Endothelial cell of umbilical vein (primary cell): Measurements from ENCODE around the gene RAC3. TPM values are rescaled to one million over a fixed set of nuclear protein-coding genes. Genes with fewer than 3 reads are reported as not detected.

Experiments
- BruUV-seq: library from RNA; stranded (reverse); fragments of 400-500 nt; replicated peaks from 2 replicates; lab custom pipeline; 2021; lab: Mats Ljungman, UMichigan
- CTCF ChIA-PET: fragments of 300-600, 350-600 bp; sonication (Branson Sonifier 250); formaldehyde crosslinking; loops from one replicate; lab custom pipeline; 2021; ENCODE audit warnings: antibody characterized with exemption, inconsistent platforms; lab: Charles Lee
- POLR2A ChIA-PET: fragments of 300-600, 350-600 bp; sonication (Branson Sonifier 250); formaldehyde crosslinking; loops from one replicate; lab custom pipeline; 2021; ENCODE audit warnings: antibody characterized with exemption, inconsistent platforms; lab: Charles Lee
- DNase-seq: peaks from one replicate; pipeline ENCODE4 v3.0.0-alpha.2; 2011; ENCODE audit warnings: low read depth, low spot score
- FAIRE-seq: peaks from 2 replicates; lab custom pipeline; 2011; peaks lifted over from hg19 to GRCh38; lab: Jason Lieb, UNC
- H2AFZ ChIP-seq: 2 replicates; pipeline ENCODE4 v1.6.0; 2012; ENCODE audit warnings: low read depth, low read length, control low read depth, inconsistent platforms
- H3K27ac ChIP-seq: 2 replicates; pipeline ENCODE4 v1.5.1; 2011; ENCODE audit warnings: low read depth, mild to moderate bottlenecking, control low read depth, low read length, moderate library complexity; ENCODE audit not compliant: insufficient read depth
- H3K27me3 ChIP-seq, 2 experiments: 2 replicates each; pipeline versions ENCODE4 v1.6.0 to v1.6.1; 2011; ENCODE audit warnings: low read length in 2 of 2, mixed read lengths in 1 of 2; ENCODE audit not compliant: control insufficient read depth in 2 of 2, insufficient read depth in 2 of 2
- H3K36me3 ChIP-seq, 2 experiments: 2 replicates in 1 of 2; 3 replicates in 1 of 2; pipeline ENCODE4 v1.5.1; 2011; ENCODE audit warnings: low read length in 2 of 2, mild to moderate bottlenecking in 1 of 2, moderate library complexity in 1 of 2; ENCODE audit not compliant: control insufficient read depth in 2 of 2, insufficient read depth in 2 of 2; ENCODE audit errors: extremely low read depth in 1 of 2
- H3K4me1 ChIP-seq: 3 replicates; pipeline ENCODE4 v1.5.1; 2011; ENCODE audit warnings: mild to moderate bottlenecking, low read length; ENCODE audit not compliant: control insufficient read depth, insufficient read depth; ENCODE audit errors: extremely low read depth
- H3K4me2 ChIP-seq: 2 replicates; pipeline ENCODE4 v1.6.1; 2011; ENCODE audit warnings: low read length, control low read depth, mixed read lengths; ENCODE audit not compliant: insufficient read depth
- H3K4me3 ChIP-seq, 3 experiments: fragments of 200-600 bp in 1 of 3; sonication (generic), shearing (Covaris generic) in 1 of 3; replicated peaks in 1 of 3; 2 replicates each; pipeline ENCODE4 v1.5.1; 2011 to 2016; ENCODE audit warnings: control low read depth in 3 of 3, low read length in 3 of 3, mild to moderate bottlenecking in 2 of 3, inconsistent platforms in 1 of 3, low read depth in 1 of 3, moderate library complexity in 1 of 3; ENCODE audit not compliant: insufficient read depth in 1 of 3
- H3K79me2 ChIP-seq: 2 replicates; pipeline ENCODE4 v1.6.0; 2012; ENCODE audit warnings: low read length, inconsistent platforms; ENCODE audit not compliant: control insufficient read depth, insufficient read depth
- H3K9ac ChIP-seq: replicated peaks from 2 replicates; pipeline ENCODE3; 2011; ENCODE audit warnings: low read length, control low read depth; ENCODE audit not compliant: insufficient read depth; ENCODE audit errors: extremely low read depth
- H3K9me1 ChIP-seq: replicated peaks from 3 replicates; pipeline ENCODE4 v1.6.0; 2011; ENCODE audit warnings: mild to moderate bottlenecking, low read length; ENCODE audit not compliant: control insufficient read depth, insufficient read depth; ENCODE audit errors: extremely low read depth
- H3K9me3 ChIP-seq: replicated peaks from 2 replicates; pipeline ENCODE4 v1.5.1; 2012; ENCODE audit warnings: low read length, inconsistent platforms; ENCODE audit not compliant: control insufficient read depth, insufficient read depth
- H4K20me1 ChIP-seq: replicated peaks from 2 replicates; pipeline ENCODE3; 2011; ENCODE audit warnings: mild to moderate bottlenecking, low read length; ENCODE audit not compliant: control insufficient read depth, insufficient read depth; ENCODE audit errors: extremely low read depth
- EZH2 ChIP-seq: IDR thresholded peaks from 2 replicates; pipeline ENCODE4 v1.6.1; 2012; ENCODE audit warnings: borderline replicate concordance, low read depth, mild to moderate bottlenecking, moderate library complexity, low read length, inconsistent platforms; ENCODE audit not compliant: severe bottlenecking
- FOS ChIP-seq: IDR thresholded peaks from 2 replicates; pipeline ENCODE4 v1.6.1; 2011; ENCODE audit warnings: mild to moderate bottlenecking, low read length, moderate library complexity, borderline replicate concordance; ENCODE audit not compliant: insufficient read depth
- GATA2 ChIP-seq: IDR thresholded peaks from 2 replicates; pipeline ENCODE4 v1.7.0; 2011; ENCODE audit warnings: low read depth, mild to moderate bottlenecking, moderate library complexity, mixed read lengths, low read length; ENCODE audit not compliant: insufficient read length, insufficient read depth
- JUN ChIP-seq: IDR thresholded peaks from 2 replicates; pipeline ENCODE4 v1.6.1; 2011; ENCODE audit warnings: borderline replicate concordance, low read depth; ENCODE audit not compliant: insufficient read length, insufficient read depth
- MYC ChIP-seq: IDR thresholded peaks from one replicate; pipeline ENCODE4 v1.6.1; 2011; ENCODE audit warnings: mild to moderate bottlenecking, low read depth, low read length
- POLR2A ChIP-seq: IDR thresholded peaks from 2 replicates; pipeline ENCODE4 v1.6.1; 2012; ENCODE audit warnings: low read depth, mild to moderate bottlenecking, control low read depth, low read length
- POLR2AphosphoS5 ChIP-seq: IDR thresholded peaks from 2 replicates; pipeline ENCODE4 v1.6.1; 2012; ENCODE audit warnings: low read depth, mild to moderate bottlenecking, control low read depth, low read length, moderate library complexity; ENCODE audit not compliant: insufficient read depth
- dilution Hi-C: fragments of 300-500 bp; cut with MboI; formaldehyde crosslinking; loops from one replicate; pipeline ENCODE4 v1.15.0; 2019; ENCODE audit warnings: low sequenced_read_pairs; ENCODE audit not compliant: extremely low pct_ligation_motif_present
- intact Hi-C: fragments of 100-400 bp; cut with micrococcal nuclease; formaldehyde crosslinking; loops from one replicate; pipeline ENCODE4 v1.10.0; 2022
- polyA plus RNA-seq, 4 experiments: library from polyadenylated mRNA; depleted of rRNA in 3 of 4; stranded (reverse) in 3 of 4; unstranded in 1 of 4; fragments of >200 nt; gene quantifications; 2 replicates each; pipeline versions ENCODE4 v1.2.1 to v1.2.3, GENCODE V29; 2011 to 2012; ENCODE audit warnings: missing spikeins in 1 of 4
- total RNA-seq: library from RNA; stranded (reverse); gene quantifications from 2 replicates; pipeline ENCODE4 v1.2.3, GENCODE V29; 2021
- TF ChIP-seq, protein P1 (sequence below), 2 donors: IDR thresholded peaks; 1 replicate in 1 of 2; 2 replicates in 1 of 2; pipeline ENCODE4 v1.5.1; 2011; ENCODE audit warnings: low read length in 2 of 2, mild to moderate bottlenecking in 2 of 2, moderate library complexity in 2 of 2, control low read depth in 1 of 2, inconsistent platforms in 1 of 2, low read depth in 1 of 2; ENCODE audit not compliant: insufficient read depth in 1 of 2; ENCODE audit errors: extremely low read depth in 1 of 2
- TF ChIP-seq, protein P2 (sequence below): IDR thresholded peaks from 2 replicates; pipeline ENCODE4 v1.6.1; 2011; ENCODE audit not compliant: insufficient read depth, insufficient read length

RAC3 gene
- total and polyA plus RNA-seq, 2 donors (not counting 3 experiments of a cell fraction or from before 2014, with no cell fraction given) = 34.1 to 56.0 TPM

DNA sequence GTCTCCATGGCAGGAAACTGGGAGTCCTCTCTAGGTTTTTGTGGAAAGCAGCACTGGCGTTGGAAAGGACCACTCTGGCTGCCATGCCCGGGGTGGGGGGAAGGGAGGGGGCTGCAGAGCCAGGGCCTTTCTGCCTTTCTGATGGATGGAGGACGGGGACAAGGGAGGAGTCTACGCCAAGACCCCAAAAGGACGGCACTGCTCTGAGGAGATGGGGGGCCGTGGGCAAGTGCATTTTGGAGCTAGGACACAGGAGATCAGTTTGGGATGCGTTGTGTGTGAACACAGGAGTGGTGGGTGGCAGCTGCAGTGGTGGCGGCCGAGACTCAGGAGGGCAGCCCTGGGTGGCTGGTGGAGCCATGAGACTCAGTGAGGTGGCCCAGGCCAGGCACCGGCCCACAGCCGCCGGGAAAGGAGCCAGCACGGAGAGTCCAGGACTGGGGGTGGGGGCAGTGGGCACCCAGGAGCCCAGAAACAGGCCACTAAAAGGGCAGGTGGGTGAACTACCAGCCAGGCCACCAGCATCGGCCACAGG, 10.8 kb upstream of the RAC3 start:
- Histone ChIP-seq H3K4me1 (peaks cover 12% of the 10 kb centered on the region), H3K36me3 (no peaks in the 10 kb centered on the region), H3K79me2 (peaks cover 5% of the 10 kb centered on the region), H3K4me3 (no peak overlapping the region), H3K27ac (no peak overlapping the region), H3K9me3 (no peaks in the 10 kb centered on the region), H3K9ac (no peak overlapping the region), H3K9me1 (no peaks in the 10 kb centered on the region), H4K20me1 (no peaks in the 10 kb centered on the region), H3K27me3 (no peaks in the 10 kb centered on the region), H3K4me2 (no peak overlapping the region), H2AFZ (no peak overlapping the region)
- CTCF ChIA-PET = interaction anchor here (0.8 to 9.1 kb wide), 27 partner anchors 9 to 198 kb away, joined by 3 to 345 read pairs (median 5); partner anchors contain the start of genes ARHGDIA, DCXR, MAFG and NOTUM
- FAIRE-seq = no peak
- dilution Hi-C loops = no loop called here
- POLR2A ChIA-PET = no interaction called here
- intact Hi-C loops = loop anchor here (5.0 to 10.0 kb wide), 2 partner anchors 43 to 194 kb away; partner anchors contain the start of genes ASPSCR1 and CCDC57
- TSS peak; percentile 15 for BruUV-seq
- TF ChIP-seq FOS = no peak
- TF ChIP-seq, protein P1, sequence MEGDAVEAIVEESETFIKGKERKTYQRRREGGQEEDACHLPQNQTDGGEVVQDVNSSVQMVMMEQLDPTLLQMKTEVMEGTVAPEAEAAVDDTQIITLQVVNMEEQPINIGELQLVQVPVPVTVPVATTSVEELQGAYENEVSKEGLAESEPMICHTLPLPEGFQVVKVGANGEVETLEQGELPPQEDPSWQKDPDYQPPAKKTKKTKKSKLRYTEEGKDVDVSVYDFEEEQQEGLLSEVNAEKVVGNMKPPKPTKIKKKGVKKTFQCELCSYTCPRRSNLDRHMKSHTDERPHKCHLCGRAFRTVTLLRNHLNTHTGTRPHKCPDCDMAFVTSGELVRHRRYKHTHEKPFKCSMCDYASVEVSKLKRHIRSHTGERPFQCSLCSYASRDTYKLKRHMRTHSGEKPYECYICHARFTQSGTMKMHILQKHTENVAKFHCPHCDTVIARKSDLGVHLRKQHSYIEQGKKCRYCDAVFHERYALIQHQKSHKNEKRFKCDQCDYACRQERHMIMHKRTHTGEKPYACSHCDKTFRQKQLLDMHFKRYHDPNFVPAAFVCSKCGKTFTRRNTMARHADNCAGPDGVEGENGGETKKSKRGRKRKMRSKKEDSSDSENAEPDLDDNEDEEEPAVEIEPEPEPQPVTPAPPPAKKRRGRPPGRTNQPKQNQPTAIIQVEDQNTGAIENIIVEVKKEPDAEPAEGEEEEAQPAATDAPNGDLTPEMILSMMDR (IDR thresholded peaks at IDR 0.05; ENCODE audit: extremely low read depth in 1 of 2, insufficient read depth in 1 of 2, low read depth in 1 of 2, low read length in 2 of 2) = no peak
- TF ChIP-seq, protein P2, sequence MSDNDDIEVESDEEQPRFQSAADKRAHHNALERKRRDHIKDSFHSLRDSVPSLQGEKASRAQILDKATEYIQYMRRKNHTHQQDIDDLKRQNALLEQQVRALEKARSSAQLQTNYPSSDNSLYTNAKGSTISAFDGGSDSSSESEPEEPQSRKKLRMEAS = no peak
- TF ChIP-seq MYC = no peak
- TF ChIP-seq POLR2A = no peak
- TF ChIP-seq EZH2 = no peak
- TF ChIP-seq POLR2AphosphoS5 = no peak
- TF ChIP-seq JUN = no peak
- TF ChIP-seq GATA2 = no peak
- no peak for DNase-seq
